DMS53 (cell line): ENCODE data around the gene CDKL1.

Source experiments
- DNase-seq: peaks from one replicate; lab custom pipeline; 2025; lab: John Stamatoyannopoulos, UW

The CDKL1 gene

DNA sequence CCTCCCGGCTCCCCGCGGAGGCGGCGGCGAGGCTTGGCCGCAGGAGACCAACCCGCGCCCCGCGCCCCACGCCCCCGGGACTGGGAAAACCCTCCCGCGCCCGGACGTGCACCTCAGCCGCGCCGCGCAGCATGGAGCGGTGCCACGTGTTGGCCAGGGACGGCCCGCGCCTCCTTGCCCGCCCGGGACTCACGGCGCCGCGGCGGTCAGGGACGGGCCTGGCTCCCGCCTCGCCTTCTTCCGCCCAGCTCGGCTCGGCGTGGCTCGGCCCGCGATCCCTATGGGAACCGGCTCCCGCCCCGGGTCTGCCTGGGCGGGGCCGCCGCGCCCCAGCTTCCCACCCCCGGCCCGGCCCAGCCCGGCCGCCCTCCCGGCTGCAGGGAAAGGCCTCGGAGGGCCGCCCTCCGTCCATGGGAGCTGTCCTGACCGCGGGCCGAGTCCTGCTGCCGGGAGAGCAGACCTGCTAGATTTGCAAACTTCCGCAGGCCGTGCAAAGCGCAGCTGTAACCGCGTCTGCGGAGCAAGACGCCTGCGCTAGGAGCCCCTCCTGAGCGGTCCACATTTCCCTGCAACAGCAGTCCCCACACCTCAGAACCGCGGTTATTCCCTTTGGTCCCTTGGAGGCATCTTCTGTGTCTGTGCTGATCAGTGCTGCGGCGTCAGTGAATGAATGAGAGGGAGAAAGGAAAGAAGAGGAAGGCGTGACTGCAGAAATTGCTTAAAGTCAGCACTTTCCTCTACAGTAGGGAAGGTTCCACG lies at the start of gene CDKL1:
Gene CDKL1, minus strand, starts transcription at position 251 of the 759 bp plus-strand sequence. CDS start 1,013 bp downstream, outside the sequence.
- DNase-seq = peak; percentile 88

GRCh38 chr14:50434528-50434927 lies 37.8 kb upstream of the CDKL1 start:
- no peak for DNase-seq

DNA sequence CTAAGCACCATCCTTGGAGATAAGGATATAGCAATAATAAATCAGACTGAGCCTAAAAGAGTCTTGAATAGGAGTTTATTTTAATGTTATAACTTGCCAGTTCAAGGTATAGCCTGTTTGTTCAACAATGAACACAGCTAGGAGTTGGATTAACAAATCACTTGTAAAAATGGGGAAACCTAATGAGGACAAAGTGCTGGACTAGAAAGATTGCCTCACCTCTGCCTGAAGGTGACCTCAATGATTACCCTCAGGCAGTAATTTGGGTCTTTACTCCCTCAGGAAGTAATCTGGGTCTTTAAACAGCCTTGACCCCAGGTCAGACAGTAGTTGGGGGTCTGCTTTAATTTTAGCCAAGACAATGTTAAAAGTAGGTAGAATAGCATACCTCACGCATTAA lies 35.5 kb upstream of the CDKL1 start:
- DNase-seq = no peak

GRCh38 chr14:50425816-50426215 lies 29.1 kb upstream of the CDKL1 start:
- no peak for DNase-seq

- no peak for DNase-seq
Observed at GRCh38 chr14:50425105-50425504, 28.4 kb upstream of the CDKL1 start.

- DNase-seq = no peak
Observed at GRCh38 chr14:50423529-50423928, 26.8 kb upstream of the CDKL1 start.

DNA sequence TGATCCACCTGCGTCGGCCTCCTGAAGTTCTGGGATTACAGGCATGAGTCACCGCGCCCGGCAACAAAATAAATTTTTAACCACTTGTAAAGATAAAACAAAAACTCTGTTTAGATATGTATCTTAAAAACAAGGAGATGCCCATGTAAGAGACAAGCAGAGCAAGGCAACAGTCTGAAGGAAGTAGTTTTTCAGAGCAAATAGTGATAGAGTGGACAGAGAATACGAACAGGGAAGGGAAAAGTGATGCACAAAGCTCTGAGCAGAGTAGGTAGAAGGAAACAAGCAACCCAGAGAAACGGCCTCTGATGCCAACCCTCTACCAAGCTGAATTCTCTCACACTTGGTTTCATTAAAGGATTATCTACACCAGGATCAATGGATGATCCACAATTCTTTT lies 24.8 kb upstream of the CDKL1 start:
- no peak for DNase-seq

DNA sequence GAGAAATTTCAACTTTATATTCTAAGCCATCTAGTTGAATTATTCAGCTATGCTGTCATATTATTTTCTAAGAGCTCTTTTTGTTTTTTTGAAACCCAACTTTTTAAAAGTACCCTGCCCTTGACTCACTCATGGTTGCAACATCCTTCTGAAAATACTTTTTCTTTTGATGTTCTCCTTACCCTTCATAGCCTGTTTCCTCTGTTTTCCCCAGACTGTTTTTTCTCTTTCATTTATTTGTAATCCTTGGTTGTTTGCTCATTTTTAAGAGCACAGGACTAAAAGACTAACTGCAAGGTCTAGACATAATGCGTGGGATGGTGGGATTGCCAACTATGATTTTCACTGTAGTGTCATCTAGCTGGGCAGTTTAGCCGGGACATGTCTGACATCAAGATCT lies 21.2 kb upstream of the CDKL1 start:
- no peak for DNase-seq

DNA sequence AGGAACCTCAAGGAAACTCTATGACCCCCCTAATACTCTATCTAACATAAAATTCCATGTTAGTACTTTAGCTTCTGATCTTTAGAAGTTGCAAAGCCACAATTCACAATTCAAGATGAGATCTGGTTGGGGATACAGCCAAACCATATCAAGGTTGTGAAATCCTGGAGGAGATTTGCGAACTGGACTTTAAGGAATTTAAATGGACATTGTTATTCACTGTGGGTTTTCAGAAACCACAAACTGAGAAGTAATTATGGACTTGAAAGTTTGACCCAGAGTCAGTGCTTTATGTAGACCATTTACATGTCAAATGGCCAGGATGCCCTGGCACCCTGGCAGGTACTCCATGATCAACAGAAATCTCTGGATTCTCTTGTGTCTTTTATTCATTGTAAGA lies 14.2 kb upstream of the CDKL1 start:
- no peak for DNase-seq

GRCh38 chr14:50410071-50410470 lies 13.4 kb upstream of the CDKL1 start:
- DNase-seq = no peak

GRCh38 chr14:50407111-50407812 lies 10.6 kb upstream of the CDKL1 start:
- DNase-seq = no peak

DNA sequence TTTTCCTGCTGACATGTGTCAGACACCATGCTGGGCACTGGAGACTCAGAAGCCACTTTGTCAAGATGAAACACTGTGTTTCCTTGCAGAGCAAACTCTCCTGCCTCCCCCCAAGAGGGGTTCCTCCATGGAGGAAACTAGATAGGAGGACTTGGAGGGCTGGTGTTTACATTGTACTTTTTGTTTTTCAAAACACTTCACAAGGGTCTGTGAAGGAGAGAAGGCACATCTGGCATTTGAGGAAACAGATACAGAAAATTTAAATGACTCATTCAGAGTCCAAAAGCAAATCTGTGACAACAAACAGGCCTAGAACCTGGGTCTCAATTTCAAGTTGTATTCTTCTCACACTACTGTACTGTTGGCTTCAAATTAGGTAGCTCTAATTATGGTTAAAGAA lies 6.7 kb upstream of the CDKL1 start:
- peak; percentile 81 for DNase-seq

GRCh38 chr14:50402965-50403364 lies 6.3 kb upstream of the CDKL1 start:
- peak; percentile 52 for DNase-seq

DNA sequence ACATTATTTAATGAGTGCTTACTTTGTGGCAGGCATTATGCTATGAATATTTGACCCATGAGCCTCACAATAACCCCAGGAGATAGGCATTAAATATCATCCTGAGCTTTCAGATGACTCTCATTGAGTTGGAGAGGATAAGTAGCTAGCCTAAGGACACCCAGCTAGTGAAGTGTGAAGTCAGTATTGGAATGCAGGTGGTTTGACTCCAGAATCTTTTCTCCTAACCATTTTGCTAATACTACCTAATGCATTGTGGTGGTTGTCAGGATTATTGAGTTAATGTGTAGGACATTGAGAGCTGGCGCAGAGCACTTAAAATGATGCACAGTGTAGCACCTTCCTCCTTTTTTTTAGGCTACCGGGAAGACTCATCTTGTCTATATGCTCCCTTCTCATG lies 3.8 kb upstream of the CDKL1 start:
- no peak for DNase-seq

GRCh38 chr14:50399251-50400032 lies 2.8 kb upstream of the CDKL1 start:
- DNase-seq = peak; percentile 39

DNA sequence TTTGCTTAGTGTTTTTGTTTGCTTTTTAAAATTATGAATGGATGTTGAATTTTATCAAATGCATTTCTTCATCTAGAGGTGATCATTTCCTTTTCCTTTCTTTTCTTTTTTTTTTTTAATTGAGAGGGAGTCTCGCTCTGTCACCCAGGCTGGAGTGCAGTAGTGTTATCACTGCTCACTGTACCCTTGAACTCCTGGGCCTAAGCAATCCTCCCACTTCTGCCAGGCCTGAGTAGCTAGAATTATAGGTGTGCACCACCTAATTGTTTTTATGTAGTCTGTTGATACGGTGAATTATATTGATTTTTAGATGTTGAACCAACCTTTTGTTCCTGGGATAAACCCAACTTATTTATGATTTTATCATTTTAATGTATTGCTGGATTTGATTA lies 1.5 kb upstream of the CDKL1 start:
- DNase-seq = no peak

- DNase-seq = peak; percentile 57
Observed at GRCh38 chr14:50397390-50398188, 908 bp upstream of the CDKL1 start.

DNA sequence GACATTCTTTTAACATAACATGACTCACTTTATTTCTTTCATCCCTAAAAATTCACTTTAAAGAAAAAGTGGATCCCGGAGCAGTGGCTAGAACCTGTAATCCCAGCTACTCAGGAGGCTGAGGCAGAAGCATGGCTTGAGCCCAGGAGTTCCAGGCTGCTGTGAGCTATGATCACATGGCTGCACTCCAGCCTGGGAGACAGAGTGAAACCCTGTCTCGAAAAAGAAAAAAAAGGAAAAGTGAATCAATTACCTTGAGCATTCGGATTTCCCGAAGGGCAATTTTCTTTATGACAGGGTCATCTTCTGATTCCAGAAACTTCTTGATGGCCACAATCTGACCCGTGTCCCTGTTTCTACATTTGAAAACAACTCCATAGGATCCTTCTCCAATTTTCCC lies 1.2 kb downstream of the CDKL1 start:
- DNase-seq = peak; percentile 5

DNA sequence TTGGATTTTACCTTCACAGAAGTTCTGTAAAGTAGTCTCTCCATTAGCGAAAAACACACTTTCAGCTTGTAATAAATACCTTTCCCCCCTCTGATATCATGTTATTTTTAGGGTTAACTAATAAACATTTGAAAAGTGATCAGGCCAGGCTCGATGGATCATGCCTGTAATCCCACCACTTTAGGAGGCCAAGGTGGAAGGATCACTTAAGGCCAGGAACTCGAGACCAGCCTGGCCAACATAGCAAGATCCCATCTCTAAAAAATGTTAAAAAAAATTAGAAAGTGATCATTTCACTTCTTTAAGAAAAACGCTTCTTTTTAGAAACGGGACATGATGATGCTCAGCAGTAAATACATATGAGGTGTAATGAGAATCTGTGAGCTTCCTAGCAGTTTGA lies 2.0 kb downstream of the CDKL1 start:
- DNase-seq = no peak

GRCh38 chr14:50389668-50390441 lies 6.8 kb downstream of the CDKL1 start:
- peak; percentile 77 for DNase-seq

DNA sequence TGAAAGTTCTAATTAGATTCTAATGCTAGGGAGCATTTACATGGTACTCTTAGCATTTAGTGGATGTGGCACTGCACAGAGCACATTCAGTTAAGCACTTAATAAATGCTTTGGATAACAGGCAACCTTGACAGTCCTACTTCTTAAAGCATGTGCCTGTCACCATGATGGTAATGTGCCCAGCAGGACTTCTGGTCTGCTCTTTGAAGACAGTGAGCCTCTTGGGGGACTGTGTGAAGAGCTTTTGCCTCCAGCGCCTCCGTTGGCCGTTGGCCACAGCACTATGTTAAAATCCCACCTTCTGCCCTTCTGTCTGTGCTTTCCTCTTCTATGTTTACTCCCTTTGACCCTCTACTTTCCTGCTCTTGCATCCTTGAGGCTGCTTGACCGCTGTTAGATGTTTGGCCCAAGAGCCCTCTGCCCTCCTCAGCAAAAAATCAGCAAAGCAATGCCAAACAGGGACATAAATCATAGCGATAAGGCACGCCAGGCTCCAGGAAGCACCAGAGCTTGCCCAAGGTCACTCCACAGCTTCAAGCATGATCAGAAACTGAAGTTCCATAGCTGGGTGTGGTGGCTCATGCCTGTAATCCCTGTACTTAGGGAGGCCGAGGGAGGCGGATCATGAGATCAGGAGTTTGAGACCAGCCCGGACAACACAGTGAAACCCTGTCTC lies 8.3 kb downstream of the CDKL1 start:
- DNase-seq = no peak
